Kidney capillary endothelial cell (primary cell): ENCODE measurements around the gene LHFPL3.

Experiments used
- DNase-seq: peaks from one replicate; pipeline ENCODE4 v3.0.0-alpha.2; 2018; ENCODE audit warnings: low spot score

LHFPL3 gene

DNA sequence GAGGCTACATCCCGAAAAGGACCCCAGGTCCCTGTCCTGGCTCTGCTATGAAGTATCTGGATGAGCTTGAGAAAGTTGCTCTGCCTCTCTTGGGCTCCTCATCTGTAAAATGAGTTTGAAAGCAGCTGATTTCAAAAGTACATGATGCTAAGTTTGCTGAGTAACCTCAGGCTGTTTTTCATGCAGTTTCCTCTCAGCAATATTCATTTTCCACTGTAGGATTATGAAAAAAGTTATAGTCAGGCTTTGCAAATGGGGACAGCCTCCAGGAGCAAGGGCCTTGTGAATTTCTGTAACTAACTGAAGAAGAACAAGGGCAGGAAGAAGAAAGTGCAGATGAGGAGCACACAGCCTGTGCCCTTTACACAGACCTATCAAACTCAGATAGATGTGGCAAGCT, 518.3 kb downstream of the LHFPL3 start:
- DNase-seq, result no peak

DNA sequence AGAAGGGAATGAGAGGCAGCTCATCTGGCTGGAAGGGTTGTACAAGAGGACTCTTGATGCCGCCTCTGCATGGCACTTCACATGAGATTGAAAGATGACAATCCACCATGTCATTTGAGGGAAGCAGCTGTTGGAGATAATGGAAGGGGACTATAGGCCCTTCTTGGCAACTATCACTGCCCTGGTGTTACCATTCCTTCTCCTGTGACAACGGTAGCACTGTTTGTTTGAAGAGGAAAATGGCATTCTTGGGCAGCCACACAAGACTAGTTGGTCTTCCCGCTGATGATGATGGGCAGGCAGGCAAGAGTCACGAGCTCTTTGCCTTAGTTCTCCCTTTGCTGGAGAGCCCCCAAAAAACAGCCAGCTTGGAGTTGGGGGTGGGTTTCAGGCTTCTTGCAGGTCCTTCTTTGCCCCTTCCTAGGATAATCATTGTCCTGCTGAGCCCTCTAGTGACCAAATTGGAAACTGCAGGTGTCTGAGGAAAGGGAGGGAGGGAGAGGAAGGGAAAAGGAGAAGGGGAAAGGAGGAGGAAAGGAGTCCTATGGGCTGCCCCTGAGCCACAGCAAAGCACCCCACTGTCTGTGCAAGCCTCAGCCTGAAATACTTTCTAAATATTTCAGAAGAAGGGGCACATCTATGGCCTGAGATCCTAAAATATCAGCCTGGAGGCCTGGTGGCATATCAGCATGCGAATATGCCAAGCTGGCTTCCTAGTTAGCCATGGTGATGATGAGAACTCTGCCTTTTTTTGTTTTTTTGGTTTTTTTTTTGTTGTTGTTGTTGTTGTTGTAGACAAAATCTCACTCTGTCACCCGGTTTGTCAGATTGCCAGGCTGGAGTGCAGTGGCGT, 520.0 kb downstream of the LHFPL3 start:
- DNase-seq, result peak; percentile 28

- DNase-seq, result no peak
Measured at GRCh38 chr7:104850374-104850773, 522.0 kb downstream of the LHFPL3 start.

- DNase-seq, result no peak
Measured at GRCh38 chr7:104851268-104851667, 522.9 kb downstream of the LHFPL3 start.

- DNase-seq, result no peak
Measured at GRCh38 chr7:104852386-104852785, 524.0 kb downstream of the LHFPL3 start.

GRCh38 chr7:104855861-104856260, 527.5 kb downstream of the LHFPL3 start:
- DNase-seq, result no peak

DNA sequence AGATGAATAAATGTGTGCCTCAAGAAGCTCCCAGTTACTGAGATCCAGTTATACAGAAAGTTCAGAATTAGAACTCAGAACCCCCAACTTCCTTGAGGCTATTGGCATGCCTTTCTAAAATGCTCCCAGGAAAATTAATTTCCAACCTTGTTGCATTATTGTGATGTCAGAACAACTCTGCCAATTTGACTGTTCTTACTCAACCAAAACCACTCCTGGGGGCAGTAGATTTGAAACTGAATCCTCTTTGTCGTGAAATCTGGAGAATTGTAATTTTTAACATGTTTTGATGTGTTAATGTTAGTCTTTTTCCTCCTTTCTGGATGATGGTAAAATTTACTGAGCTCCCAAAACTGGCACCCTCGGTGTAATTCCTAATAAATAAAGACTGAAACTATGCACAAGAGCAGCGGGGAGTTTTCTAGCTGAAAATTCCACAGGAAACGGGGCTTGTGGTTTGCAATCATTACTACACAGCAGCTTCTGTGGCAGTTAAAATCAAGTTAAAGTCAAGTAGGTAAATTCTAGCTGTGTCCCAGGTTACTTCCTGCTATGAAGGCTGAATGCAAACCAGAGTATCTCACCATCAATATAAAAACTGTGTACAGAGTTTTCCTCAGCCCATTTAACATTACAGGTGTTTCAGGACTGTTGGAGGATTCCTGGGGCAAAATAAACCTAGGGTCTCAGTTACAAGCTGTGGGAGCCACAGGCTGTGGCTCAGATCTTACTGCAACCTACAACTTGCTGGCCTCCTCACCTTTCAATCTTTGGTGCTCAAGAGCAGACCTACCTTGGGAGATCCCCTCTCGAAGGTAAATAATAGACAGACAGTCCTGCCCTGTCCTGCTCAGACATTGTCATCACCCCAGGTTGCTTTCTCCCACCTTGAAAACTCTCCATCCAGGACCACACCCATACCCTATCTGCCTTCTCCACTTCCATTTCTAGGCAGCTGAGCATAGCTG, 529.3 kb downstream of the LHFPL3 start:
- no peak for DNase-seq

DNA sequence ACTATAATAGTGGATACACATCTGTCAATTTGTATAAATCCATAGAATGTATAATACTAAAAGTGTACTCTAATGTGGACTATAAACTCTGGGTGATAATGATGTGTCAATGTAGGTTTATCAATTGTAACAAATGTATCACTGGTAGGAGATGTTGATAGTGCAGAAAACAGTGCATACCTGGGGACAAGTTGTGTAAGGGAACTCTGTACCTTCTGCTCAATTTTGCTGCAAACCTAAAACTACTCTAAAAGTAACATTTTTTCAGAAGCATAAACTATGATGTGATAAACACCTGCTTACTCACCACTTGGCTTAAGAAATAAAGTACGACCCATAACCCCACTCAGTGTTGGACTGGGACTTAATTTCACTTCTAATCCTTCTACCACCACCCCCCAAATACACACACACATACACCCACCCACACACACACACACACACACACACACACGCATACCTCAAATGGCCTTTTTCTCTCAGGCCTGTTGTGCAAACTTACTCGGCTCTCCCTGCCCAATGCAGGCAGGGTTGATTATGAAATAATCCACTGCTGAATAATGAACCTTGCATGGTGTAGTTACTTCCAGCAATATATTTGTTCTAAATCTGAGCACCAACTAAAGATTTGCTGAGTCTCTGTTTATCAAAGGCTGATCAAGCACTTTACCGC, 531.5 kb downstream of the LHFPL3 start:
- DNase-seq, result no peak

DNA sequence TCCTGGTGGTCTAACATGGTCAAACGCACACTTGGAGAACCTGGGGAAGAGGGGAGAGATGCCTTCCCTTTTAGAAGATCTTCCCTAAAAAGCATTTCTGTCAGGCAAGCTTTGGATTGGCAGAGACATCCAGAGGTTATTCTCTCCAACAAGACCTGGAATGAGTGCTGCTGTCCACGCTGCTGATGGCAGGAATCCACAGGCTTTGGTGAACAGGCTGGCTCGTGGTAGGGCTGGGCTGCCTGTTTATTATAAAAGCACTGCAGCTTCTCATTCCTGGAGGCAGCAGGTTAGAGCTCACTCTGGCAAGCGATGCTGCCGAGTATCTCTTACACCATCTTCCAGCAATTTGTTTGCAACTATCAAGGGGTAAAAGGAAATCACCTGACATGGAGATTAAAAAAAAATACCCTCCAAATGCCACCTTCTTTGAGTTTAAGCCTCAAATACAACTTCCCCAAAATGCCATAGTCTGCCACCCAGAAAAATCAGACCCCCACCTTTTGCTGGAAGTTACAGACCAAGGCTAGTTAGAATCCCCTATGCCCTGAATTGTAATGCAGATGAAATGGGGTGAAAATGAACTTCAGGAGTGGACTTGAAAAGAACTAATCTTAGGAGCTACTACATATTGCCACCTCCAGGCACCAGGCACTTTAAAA, 533.5 kb downstream of the LHFPL3 start:
- no peak for DNase-seq

- no peak for DNase-seq
Measured at GRCh38 chr7:104862719-104863118, 534.3 kb downstream of the LHFPL3 start.

DNA sequence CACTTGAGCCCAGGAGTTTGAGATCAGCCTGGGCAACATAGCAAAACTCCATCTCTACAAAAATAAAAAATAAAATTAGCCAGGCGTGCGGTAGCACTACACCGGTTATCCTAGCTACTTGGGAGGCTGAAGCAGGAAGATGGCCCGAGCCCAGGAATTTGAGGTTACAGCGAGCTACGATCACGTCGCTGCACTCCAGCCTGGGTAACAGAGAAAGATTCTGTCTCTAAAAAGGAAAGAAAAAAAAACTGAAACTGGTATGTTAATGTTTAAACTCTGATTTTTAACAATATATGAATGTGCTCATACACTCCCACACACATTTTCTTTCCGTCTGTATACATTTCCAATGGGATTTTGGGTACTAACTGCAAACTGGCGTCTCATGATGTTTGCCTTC, 545.0 kb downstream of the LHFPL3 start:
- no peak for DNase-seq

- no peak for DNase-seq
Measured at GRCh38 chr7:104878577-104878976, 550.2 kb downstream of the LHFPL3 start.

DNA sequence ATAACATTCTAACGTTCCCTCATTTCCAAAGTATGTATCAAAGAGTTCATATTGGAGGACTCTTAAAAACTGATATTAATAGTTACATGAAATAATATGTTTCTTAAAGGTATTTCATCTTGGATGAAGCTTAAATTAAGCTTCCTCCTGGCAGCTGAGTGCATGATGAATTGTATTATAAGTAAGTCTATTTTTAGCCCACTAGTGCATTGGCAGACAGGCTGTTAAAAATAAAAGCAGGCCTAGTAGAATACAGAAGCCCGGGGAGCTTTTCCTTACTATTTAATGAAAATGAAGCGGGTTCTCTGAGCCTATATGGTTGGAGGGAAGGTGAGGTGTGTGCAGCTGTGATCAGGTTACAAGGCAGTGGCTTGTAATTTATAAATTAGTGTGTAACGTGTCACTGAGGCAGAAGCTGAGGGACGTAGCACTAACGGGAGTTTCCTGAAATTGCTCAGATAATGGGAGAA, 554.9 kb downstream of the LHFPL3 start:
- no peak for DNase-seq

GRCh38 chr7:104883718-104884452, 555.5 kb downstream of the LHFPL3 start:
- DNase-seq, result peak; percentile 87

- no peak for DNase-seq
Measured at GRCh38 chr7:104886651-104887050, 558.2 kb downstream of the LHFPL3 start.

DNA sequence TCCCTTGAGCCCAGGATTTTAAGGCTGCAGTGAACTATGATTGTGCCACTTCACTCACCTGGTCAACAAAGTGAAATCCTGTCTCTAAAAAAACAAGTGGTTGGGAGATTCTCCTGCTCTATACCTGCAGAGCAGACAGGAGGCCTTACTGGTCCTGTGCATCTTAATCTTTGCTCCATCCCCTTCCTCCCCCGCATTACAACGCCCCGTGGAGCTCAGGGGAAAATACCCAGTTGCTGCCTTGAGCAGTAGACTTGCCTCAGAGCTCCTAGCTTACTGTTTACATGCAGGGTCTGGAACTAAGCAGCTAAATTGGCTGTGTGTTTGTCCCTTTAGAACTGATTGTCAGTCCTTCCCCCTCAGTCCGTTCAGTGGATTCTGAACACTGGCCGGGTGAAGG, 561.8 kb downstream of the LHFPL3 start:
- no peak for DNase-seq

GRCh38 chr7:104891949-104892348, 563.5 kb downstream of the LHFPL3 start:
- DNase-seq, result no peak

GRCh38 chr7:104894314-104894713, 565.9 kb downstream of the LHFPL3 start:
- no peak for DNase-seq

GRCh38 chr7:104894726-104895521, 566.5 kb downstream of the LHFPL3 start:
- no peak for DNase-seq
